ENCODE results near the gene VWF. TPM values are rescaled to one million over a fixed set of nuclear protein-coding genes. Genes with fewer than 3 reads are reported as not detected.
"Not testable (repeated sequence)": the region's sequence is repeated elsewhere in the genome, so short reads cannot be mapped to it uniquely, and the experiment has no call there.

VWF gene
- polyA plus RNA-seq, 1 donor (not counting 4 experiments of a cell fraction or from before 2014, with no cell fraction given): 0.01 TPM

DNA sequence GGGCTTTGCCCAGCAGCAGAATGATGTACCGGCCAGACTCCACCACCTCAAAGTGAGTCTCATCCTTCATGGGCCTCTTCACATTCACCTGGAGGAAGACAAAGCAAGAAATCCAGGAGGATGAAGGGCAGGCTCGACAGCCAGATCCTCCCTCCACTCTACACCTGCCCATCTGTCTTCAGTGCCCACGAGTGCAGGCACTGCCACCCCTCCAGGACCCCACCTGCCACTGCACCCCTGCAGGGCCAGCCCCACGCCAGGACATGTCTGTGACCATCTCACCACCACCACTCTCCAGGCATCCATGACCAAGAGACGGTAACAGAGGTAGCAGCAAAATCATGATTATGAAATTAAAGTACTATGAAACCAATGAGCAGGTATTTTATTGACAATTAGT, 95.1 kb downstream of the VWF start:
- TF ChIP-seq, protein P1, sequence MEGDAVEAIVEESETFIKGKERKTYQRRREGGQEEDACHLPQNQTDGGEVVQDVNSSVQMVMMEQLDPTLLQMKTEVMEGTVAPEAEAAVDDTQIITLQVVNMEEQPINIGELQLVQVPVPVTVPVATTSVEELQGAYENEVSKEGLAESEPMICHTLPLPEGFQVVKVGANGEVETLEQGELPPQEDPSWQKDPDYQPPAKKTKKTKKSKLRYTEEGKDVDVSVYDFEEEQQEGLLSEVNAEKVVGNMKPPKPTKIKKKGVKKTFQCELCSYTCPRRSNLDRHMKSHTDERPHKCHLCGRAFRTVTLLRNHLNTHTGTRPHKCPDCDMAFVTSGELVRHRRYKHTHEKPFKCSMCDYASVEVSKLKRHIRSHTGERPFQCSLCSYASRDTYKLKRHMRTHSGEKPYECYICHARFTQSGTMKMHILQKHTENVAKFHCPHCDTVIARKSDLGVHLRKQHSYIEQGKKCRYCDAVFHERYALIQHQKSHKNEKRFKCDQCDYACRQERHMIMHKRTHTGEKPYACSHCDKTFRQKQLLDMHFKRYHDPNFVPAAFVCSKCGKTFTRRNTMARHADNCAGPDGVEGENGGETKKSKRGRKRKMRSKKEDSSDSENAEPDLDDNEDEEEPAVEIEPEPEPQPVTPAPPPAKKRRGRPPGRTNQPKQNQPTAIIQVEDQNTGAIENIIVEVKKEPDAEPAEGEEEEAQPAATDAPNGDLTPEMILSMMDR (optimal IDR thresholded peaks at IDR 0.05 in 1 of 3, IDR thresholded peaks at IDR 0.05 in 1 of 3, conservative IDR thresholded peaks at IDR 0.05 in 1 of 3; ENCODE audit: extremely low read depth in 1 of 3, insufficient read depth in 2 of 3, low read length in 3 of 3): no peak
- no peak for FAIRE-seq

DNA sequence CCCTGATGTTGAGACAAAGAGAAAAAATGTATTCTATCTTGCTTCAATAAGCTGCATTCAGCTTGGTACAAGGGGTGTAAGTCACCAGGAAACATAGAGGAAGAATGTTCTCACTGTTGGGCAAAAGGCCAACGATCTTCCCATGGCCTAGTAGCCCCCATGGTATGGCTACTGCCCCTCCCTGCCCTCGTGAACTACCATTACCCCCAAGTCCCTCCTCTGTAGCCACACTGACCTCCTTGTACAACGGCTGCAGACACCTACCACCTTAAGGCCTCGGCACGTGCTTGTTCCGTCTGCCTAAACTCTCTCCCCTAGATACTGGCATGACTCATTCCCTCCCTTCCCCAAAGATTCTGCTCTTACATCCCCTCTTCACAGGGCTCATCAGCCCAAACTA, 97.5 kb downstream of the VWF start:
- H3K79me2 ChIP-seq (ENCODE audit: control insufficient read depth, insufficient read depth, low read length): no peaks in the 10 kb centered on the region
- dilution Hi-C loops (cut with MboI; ENCODE audit: extremely low pct_ligation_motif_present, low sequenced_read_pairs): no loop called here
- DNase-seq (ENCODE audit: low read depth, low spot score) (no peak), FAIRE-seq (no peak)
- no peak overlapping the region for H3K9ac ChIP-seq (ENCODE audit: control insufficient read depth, extremely low read depth, insufficient read depth, low read length)
- H3K4me2 ChIP-seq (ENCODE audit: control insufficient read depth, extremely low read depth, insufficient read depth, low read depth, low read length): no peak overlapping the region
- no peak overlapping the region for H2AFZ ChIP-seq (ENCODE audit: control insufficient read depth, low read length)
- no peaks in the 10 kb centered on the region for H3K4me1 ChIP-seq (ENCODE audit: control insufficient read depth, extremely low read depth, insufficient read depth, low read length)
- H3K4me3 ChIP-seq (ENCODE audit: control insufficient read depth in 2 of 3, extremely low read depth in 1 of 3, insufficient read depth in 2 of 3, low read depth in 1 of 3, low read length in 3 of 3): no peak overlapping the region
- H3K27ac ChIP-seq (ENCODE audit: control insufficient read depth, insufficient read depth, low read length): no peak overlapping the region
- no peaks in the 10 kb centered on the region for H3K36me3 ChIP-seq (ENCODE audit: control insufficient read depth in 2 of 2, extremely low read depth in 1 of 2, insufficient read depth in 2 of 2, low read length in 2 of 2)
- TF ChIP-seq, protein P1 (optimal IDR thresholded peaks at IDR 0.05 in 1 of 3, IDR thresholded peaks at IDR 0.05 in 1 of 3, conservative IDR thresholded peaks at IDR 0.05 in 1 of 3; ENCODE audit: extremely low read depth in 1 of 3, insufficient read depth in 2 of 3, low read length in 3 of 3): no peak
- no peak for TF ChIP-seq EZH2 (IDR thresholded peaks at IDR 0.05; ENCODE audit: low read length)
- no peaks in the 10 kb centered on the region for H3K27me3 ChIP-seq (ENCODE audit: control insufficient read depth, extremely low read depth, insufficient read depth, low read length)
- H4K20me1 ChIP-seq (ENCODE audit: control insufficient read depth, extremely low read depth, insufficient read depth, low read length): no peaks in the 10 kb centered on the region
- H3K9me1 ChIP-seq (ENCODE audit: control insufficient read depth, extremely low read depth, insufficient read depth, low read length): no peaks in the 10 kb centered on the region
- H3K9me3 ChIP-seq (ENCODE audit: control insufficient read depth, low read depth, low read length): no peaks in the 10 kb centered on the region

More for the DNA sequence above, 95.1 kb downstream of the VWF start:
- no peaks in the 10 kb centered on the region for H3K36me3 ChIP-seq (ENCODE audit: control insufficient read depth in 2 of 2, extremely low read depth in 1 of 2, insufficient read depth in 2 of 2, low read length in 2 of 2)
- H3K9me3 ChIP-seq (ENCODE audit: control insufficient read depth, low read depth, low read length): no peaks in the 10 kb centered on the region
- no peak overlapping the region for H2AFZ ChIP-seq (ENCODE audit: control insufficient read depth, low read length)
- H3K79me2 ChIP-seq (ENCODE audit: control insufficient read depth, insufficient read depth, low read length): no peaks in the 10 kb centered on the region
- no peaks in the 10 kb centered on the region for H3K9me1 ChIP-seq (ENCODE audit: control insufficient read depth, extremely low read depth, insufficient read depth, low read length)
- H3K27me3 ChIP-seq (ENCODE audit: control insufficient read depth, extremely low read depth, insufficient read depth, low read length): no peaks in the 10 kb centered on the region
- no peaks in the 10 kb centered on the region for H4K20me1 ChIP-seq (ENCODE audit: control insufficient read depth, extremely low read depth, insufficient read depth, low read length)
- no peak overlapping the region for H3K4me3 ChIP-seq (ENCODE audit: control insufficient read depth in 2 of 3, extremely low read depth in 1 of 3, insufficient read depth in 2 of 3, low read depth in 1 of 3, low read length in 3 of 3)
- H3K9ac ChIP-seq (ENCODE audit: control insufficient read depth, extremely low read depth, insufficient read depth, low read length): no peak overlapping the region
- no peak for DNase-seq (ENCODE audit: low read depth, low spot score)
- no peaks in the 10 kb centered on the region for H3K4me1 ChIP-seq (ENCODE audit: control insufficient read depth, extremely low read depth, insufficient read depth, low read length)
- dilution Hi-C loops (cut with MboI; ENCODE audit: extremely low pct_ligation_motif_present, low sequenced_read_pairs): no loop called here
- no peak overlapping the region for H3K4me2 ChIP-seq (ENCODE audit: control insufficient read depth, extremely low read depth, insufficient read depth, low read depth, low read length)
- H3K27ac ChIP-seq (ENCODE audit: control insufficient read depth, insufficient read depth, low read length): no peak overlapping the region

GRCh38 chr12:6025703-6026298, 98.7 kb downstream of the VWF start:
- H3K27me3 ChIP-seq (ENCODE audit: control insufficient read depth, extremely low read depth, insufficient read depth, low read length); FAIRE-seq; H3K4me1 ChIP-seq (ENCODE audit: control insufficient read depth, extremely low read depth, insufficient read depth, low read length); dilution Hi-C loops (cut with MboI; ENCODE audit: extremely low pct_ligation_motif_present, low sequenced_read_pairs); H3K27ac ChIP-seq (ENCODE audit: control insufficient read depth, insufficient read depth, low read length); H3K36me3 ChIP-seq (ENCODE audit: control insufficient read depth in 2 of 2, extremely low read depth in 1 of 2, insufficient read depth in 2 of 2, low read length in 2 of 2); H3K9me3 ChIP-seq (ENCODE audit: control insufficient read depth, low read depth, low read length); H2AFZ ChIP-seq (ENCODE audit: control insufficient read depth, low read length); DNase-seq (ENCODE audit: low read depth, low spot score); H3K4me3 ChIP-seq (ENCODE audit: control insufficient read depth in 2 of 3, extremely low read depth in 1 of 3, insufficient read depth in 2 of 3, low read depth in 1 of 3, low read length in 3 of 3); H3K9ac ChIP-seq (ENCODE audit: control insufficient read depth, extremely low read depth, insufficient read depth, low read length); H4K20me1 ChIP-seq (ENCODE audit: control insufficient read depth, extremely low read depth, insufficient read depth, low read length); H3K4me2 ChIP-seq (ENCODE audit: control insufficient read depth, extremely low read depth, insufficient read depth, low read depth, low read length); H3K79me2 ChIP-seq (ENCODE audit: control insufficient read depth, insufficient read depth, low read length); H3K9me1 ChIP-seq (ENCODE audit: control insufficient read depth, extremely low read depth, insufficient read depth, low read length): not testable (repeated sequence)

GRCh38 chr12:6024066-6024465, 100.4 kb downstream of the VWF start:
- H3K36me3 ChIP-seq (ENCODE audit: control insufficient read depth in 2 of 2, extremely low read depth in 1 of 2, insufficient read depth in 2 of 2, low read length in 2 of 2); dilution Hi-C loops (cut with MboI; ENCODE audit: extremely low pct_ligation_motif_present, low sequenced_read_pairs); FAIRE-seq; H2AFZ ChIP-seq (ENCODE audit: control insufficient read depth, low read length); H3K27ac ChIP-seq (ENCODE audit: control insufficient read depth, insufficient read depth, low read length); H3K79me2 ChIP-seq (ENCODE audit: control insufficient read depth, insufficient read depth, low read length); H3K9ac ChIP-seq (ENCODE audit: control insufficient read depth, extremely low read depth, insufficient read depth, low read length); H3K4me3 ChIP-seq (ENCODE audit: control insufficient read depth in 2 of 3, extremely low read depth in 1 of 3, insufficient read depth in 2 of 3, low read depth in 1 of 3, low read length in 3 of 3); DNase-seq (ENCODE audit: low read depth, low spot score); H3K9me1 ChIP-seq (ENCODE audit: control insufficient read depth, extremely low read depth, insufficient read depth, low read length); H3K4me1 ChIP-seq (ENCODE audit: control insufficient read depth, extremely low read depth, insufficient read depth, low read length); H3K4me2 ChIP-seq (ENCODE audit: control insufficient read depth, extremely low read depth, insufficient read depth, low read depth, low read length); H3K27me3 ChIP-seq (ENCODE audit: control insufficient read depth, extremely low read depth, insufficient read depth, low read length); H3K9me3 ChIP-seq (ENCODE audit: control insufficient read depth, low read depth, low read length); H4K20me1 ChIP-seq (ENCODE audit: control insufficient read depth, extremely low read depth, insufficient read depth, low read length): not testable (repeated sequence)
